ENCODE measurements around the gene TRABD2B. TPM values are rescaled to one million over a fixed set of nuclear protein-coding genes. Genes with fewer than 3 reads are reported as not detected.
A peak's percentile ranks its signal among the peaks of the same experiment; 100 is the strongest.

Gene TRABD2B
- total RNA-seq (2022) (0.36 and 0.39 TPM in 2 replicates), Bru-seq, nascent RNA (percentile 33 among the genes with signal in this experiment), BruChase-seq, experiment 1, labeled RNA remaining after a 2-hour chase (percentile 29 among the genes with signal in this experiment), BruChase-seq, experiment 2, labeled RNA remaining after a 6-hour chase (percentile 24 among the genes with signal in this experiment)
- long read RNA-seq, partial matches to known transcripts, result 0 of 5 reads
- long read RNA-seq, other reads (novel, unspliced or antisense), result 5 of 5 reads

- H3K4me1 Mint-ChIP-seq (ENCODE audit: low read depth, unreplicated experiment), result peaks cover 8% of the 10 kb centered on the region
- DNase-seq, result peak; percentile 53 to 82
- peaks cover 17% of the 10 kb centered on the region for H3K27me3 Mint-ChIP-seq (ENCODE audit: insufficient read depth, unreplicated experiment)
- H3K9me3 ChIP-seq, result no peaks in the 10 kb centered on the region
- H3K27ac Mint-ChIP-seq (ENCODE audit: unreplicated experiment), result no peak within 1 kb of the TSS
- H3K27me3 ChIP-seq (replicated peaks; ENCODE audit: control insufficient read depth, insufficient read depth, low read length), result no peaks in the 10 kb centered on the region
- BruUV-seq (replicated peaks), result no TSS peak
- H3K4me3 ChIP-seq (ENCODE audit: low read depth, low read length), result peak within 1 kb of the TSS; percentile 68
- TF ChIP-seq, protein P1, sequence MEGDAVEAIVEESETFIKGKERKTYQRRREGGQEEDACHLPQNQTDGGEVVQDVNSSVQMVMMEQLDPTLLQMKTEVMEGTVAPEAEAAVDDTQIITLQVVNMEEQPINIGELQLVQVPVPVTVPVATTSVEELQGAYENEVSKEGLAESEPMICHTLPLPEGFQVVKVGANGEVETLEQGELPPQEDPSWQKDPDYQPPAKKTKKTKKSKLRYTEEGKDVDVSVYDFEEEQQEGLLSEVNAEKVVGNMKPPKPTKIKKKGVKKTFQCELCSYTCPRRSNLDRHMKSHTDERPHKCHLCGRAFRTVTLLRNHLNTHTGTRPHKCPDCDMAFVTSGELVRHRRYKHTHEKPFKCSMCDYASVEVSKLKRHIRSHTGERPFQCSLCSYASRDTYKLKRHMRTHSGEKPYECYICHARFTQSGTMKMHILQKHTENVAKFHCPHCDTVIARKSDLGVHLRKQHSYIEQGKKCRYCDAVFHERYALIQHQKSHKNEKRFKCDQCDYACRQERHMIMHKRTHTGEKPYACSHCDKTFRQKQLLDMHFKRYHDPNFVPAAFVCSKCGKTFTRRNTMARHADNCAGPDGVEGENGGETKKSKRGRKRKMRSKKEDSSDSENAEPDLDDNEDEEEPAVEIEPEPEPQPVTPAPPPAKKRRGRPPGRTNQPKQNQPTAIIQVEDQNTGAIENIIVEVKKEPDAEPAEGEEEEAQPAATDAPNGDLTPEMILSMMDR (IDR thresholded peaks at IDR 0.05; ENCODE audit: insufficient read depth in 1 of 2, low read depth in 1 of 2, low read length in 1 of 2, severe bottlenecking in 1 of 2, unreplicated experiment in 1 of 2), result peak; percentile 78 to 89
- peak within 1 kb of the TSS; percentile 79 for H3K4me3 Mint-ChIP-seq (ENCODE audit: unreplicated experiment)
- ChIA-PET POLR2A (interaction anchor here (0.6 kb wide), 1 partner anchor 41 kb away, joined by 6 read pairs; no protein-coding TSS in a partner anchor), CTCF (interaction anchor here (0.5 to 1.2 kb wide), 13 partner anchors 8 to 272 kb away, joined by 3 to 14 read pairs (median 4); no protein-coding TSS in a partner anchor)
- no peaks in the 10 kb centered on the region for H3K9me3 Mint-ChIP-seq (ENCODE audit: unreplicated experiment)
- H3K4me1 ChIP-seq, result no peaks in the 10 kb centered on the region
- no peaks in the 10 kb centered on the region for H3K36me3 Mint-ChIP-seq (ENCODE audit: insufficient read depth, unreplicated experiment)
- intact Hi-C loops (cut with micrococcal nuclease; ENCODE audit: unreplicated experiment), result loop anchor here (1.0 kb wide), 2 partner anchors 49 to 64 kb away; no protein-coding TSS in a partner anchor
- no peaks in the 10 kb centered on the region for H3K36me3 ChIP-seq (ENCODE audit: control insufficient read depth, insufficient read depth, low read length)
Observed at GRCh38 chr1:47997289-47998200, at the start of gene TRABD2B. Gene TRABD2B (minus strand): TSS chr1:47997385.

DNA sequence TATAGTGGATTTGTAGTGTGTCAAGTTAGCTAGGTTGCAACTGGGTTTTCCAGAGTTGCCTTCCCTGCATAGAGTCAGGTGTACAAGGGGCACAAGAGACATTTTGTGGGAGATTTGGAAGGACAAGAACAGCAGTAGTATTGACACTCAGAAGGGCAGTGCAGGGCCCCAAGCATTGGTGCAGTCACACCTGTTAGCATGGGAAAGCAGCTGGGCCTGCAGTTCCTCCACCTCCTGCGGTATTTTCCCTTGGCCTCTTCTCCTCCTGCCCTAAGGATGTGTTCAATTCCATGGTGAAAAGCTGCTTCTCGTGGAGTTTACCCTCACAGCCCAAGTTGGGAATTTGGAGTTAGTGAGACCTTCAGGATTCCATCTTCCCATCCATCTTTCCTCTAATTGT, 47.1 kb upstream of the TRABD2B start:
- DNase-seq, result no peak
- Mint-ChIP-seq H3K27me3 (ENCODE audit: insufficient read depth, unreplicated experiment) (no peaks in the 10 kb centered on the region), H3K36me3 (ENCODE audit: insufficient read depth, unreplicated experiment) (no peaks in the 10 kb centered on the region), H3K4me1 (ENCODE audit: low read depth, unreplicated experiment) (peaks cover 15% of the 10 kb centered on the region), H3K9me3 (ENCODE audit: unreplicated experiment) (peaks cover 8% of the 10 kb centered on the region), H3K4me3 (ENCODE audit: unreplicated experiment) (no peak overlapping the region), H3K27ac (ENCODE audit: unreplicated experiment) (no peak overlapping the region)
- ChIA-PET CTCF (no interaction called here), POLR2A (no interaction called here)
- BruUV-seq (replicated peaks), result no TSS peak
- no peaks in the 10 kb centered on the region for H3K9me3 ChIP-seq
- intact Hi-C loops (cut with micrococcal nuclease; ENCODE audit: unreplicated experiment), result no loop called here
- no peaks in the 10 kb centered on the region; the same call in 1 of the 2 replicates for H3K4me1 ChIP-seq
- no peak overlapping the region for H3K4me3 ChIP-seq (ENCODE audit: low read depth, low read length)
- no peaks in the 10 kb centered on the region for H3K27me3 ChIP-seq (replicated peaks; ENCODE audit: control insufficient read depth, insufficient read depth, low read length)
- H3K36me3 ChIP-seq (ENCODE audit: control insufficient read depth, insufficient read depth, low read length), result no peaks in the 10 kb centered on the region
- TF ChIP-seq, protein P1 (IDR thresholded peaks at IDR 0.05; ENCODE audit: insufficient read depth in 1 of 2, low read depth in 1 of 2, low read length in 1 of 2, severe bottlenecking in 1 of 2, unreplicated experiment in 1 of 2), result no peak

GRCh38 chr1:48043622-48044021, 46.4 kb upstream of the TRABD2B start:
- H3K4me1 Mint-ChIP-seq (ENCODE audit: low read depth, unreplicated experiment), result peaks cover 15% of the 10 kb centered on the region
- TF ChIP-seq, protein P1 (IDR thresholded peaks at IDR 0.05; ENCODE audit: insufficient read depth in 1 of 2, low read depth in 1 of 2, low read length in 1 of 2, severe bottlenecking in 1 of 2, unreplicated experiment in 1 of 2), result no peak
- H3K27ac Mint-ChIP-seq (ENCODE audit: unreplicated experiment), result no peak overlapping the region
- H3K27me3 Mint-ChIP-seq (ENCODE audit: insufficient read depth, unreplicated experiment), result no peaks in the 10 kb centered on the region
- POLR2A ChIA-PET, result no interaction called here
- no peaks in the 10 kb centered on the region for H3K9me3 ChIP-seq
- no peak overlapping the region for H3K4me3 ChIP-seq (ENCODE audit: low read depth, low read length)
- no peaks in the 10 kb centered on the region for H3K27me3 ChIP-seq (replicated peaks; ENCODE audit: control insufficient read depth, insufficient read depth, low read length)
- no peaks in the 10 kb centered on the region for H3K4me1 ChIP-seq
- CTCF ChIA-PET, result no interaction called here
- intact Hi-C loops (cut with micrococcal nuclease; ENCODE audit: unreplicated experiment), result no loop called here
- H3K9me3 Mint-ChIP-seq (ENCODE audit: unreplicated experiment), result peaks cover 8% of the 10 kb centered on the region
- peak in 1 of 2 experiments; percentile 15 for DNase-seq
- no peak overlapping the region for H3K4me3 Mint-ChIP-seq (ENCODE audit: unreplicated experiment)
- no peaks in the 10 kb centered on the region for H3K36me3 Mint-ChIP-seq (ENCODE audit: insufficient read depth, unreplicated experiment)
- BruUV-seq (replicated peaks), result no TSS peak
- H3K36me3 ChIP-seq (ENCODE audit: control insufficient read depth, insufficient read depth, low read length), result no peaks in the 10 kb centered on the region
